Diencephalon (tissue), 1 donor: ENCODE results near the gene CLEC18C. TPM values are rescaled to one million over a fixed set of nuclear protein-coding genes. Genes with fewer than 3 reads are reported as not detected.

Experiments used
- small RNA-seq: library from RNA; depleted of rRNA; stranded (forward); fragments of <200 nt; gene quantifications from one replicate; pipeline ENCODE3, GENCODE V24; 2014
- total RNA-seq: library from RNA; depleted of rRNA; stranded (reverse); fragments of >200 nt; gene quantifications from one replicate; pipeline ENCODE4 v1.2.3, GENCODE V29; 2014

The CLEC18C gene
- 0.69 TPM for total RNA-seq

GRCh38 chr16:70173212-70173837 lies at the start of gene CLEC18C:
Gene CLEC18C (plus strand): TSS chr16:70173787. CDS start chr16:70174279, 492 bp downstream.

Small RNA genes lying within 50 kb of the gene (small RNA-seq; reads per million reads assigned to genes)
- not detected for gene AC009060.2

Other genes starting within 250 kb of the CLEC18C start
- gene CLEC18A, start 222.5 kb upstream of the CLEC18C start, total RNA-seq: 0.69 TPM
- 15.0 TPM for gene PDPR, start 59.5 kb upstream of the CLEC18C start, total RNA-seq
- gene EXOSC6, start 78.2 kb downstream of the CLEC18C start, total RNA-seq: 81.0 TPM
- gene AARS1, start 115.7 kb downstream of the CLEC18C start, total RNA-seq: 102 TPM
- gene DDX19B, start 125.4 kb downstream of the CLEC18C start, total RNA-seq: 21.0 TPM
- gene DDX19A, start 173.1 kb downstream of the CLEC18C start, total RNA-seq: 44.1 TPM